HEK293 (cell line): ENCODE measurements around the gene CEP41.

Experiments
- CTCF ChIA-PET: fragments of 350-600 bp; formaldehyde crosslinking; extraction: SDS; loops from one replicate; lab custom pipeline; 2021; ENCODE audit warnings: antibody characterized with exemption; lab: Yijun Ruan, JAX
- POLR2A ChIA-PET: fragments of 300-600 bp; formaldehyde crosslinking; extraction: SDS; loops from one replicate; lab custom pipeline; 2020; ENCODE audit warnings: antibody characterized with exemption, inconsistent platforms; lab: Yijun Ruan, JAX
- H3K27ac ChIP-seq: fragments of 200-500 bp; sonication (Bioruptor generic); 2 replicates; pipeline ENCODE4 v1.5.1; 2014; ENCODE audit warnings: low read depth, low read length, control low read depth, inconsistent platforms; ENCODE audit errors: extremely low read depth
- H3K36me3 ChIP-seq, 2 experiments: fragments of 200-500 bp in 1 of 2; sonication (Bioruptor generic) in 1 of 2; 1 replicate in 1 of 2; 2 replicates in 1 of 2; pipeline ENCODE4 v1.5.1; 2014 to 2017; ENCODE audit warnings: inconsistent platforms in 2 of 2, low read length in 2 of 2; ENCODE audit not compliant: control insufficient read depth in 2 of 2, insufficient read depth in 1 of 2
- H3K4me1 ChIP-seq: fragments of 200-500 bp; sonication (Bioruptor generic); 2 replicates; pipeline ENCODE4 v1.5.1; 2014; ENCODE audit warnings: mild to moderate bottlenecking, low read length, inconsistent platforms; ENCODE audit not compliant: control insufficient read depth, insufficient read depth
- H3K4me3 ChIP-seq: 2 replicates; pipeline ENCODE4 v1.5.1; 2011; ENCODE audit warnings: low read depth, mild to moderate bottlenecking, control low read depth, low read length, moderate library complexity
- H3K9me3 ChIP-seq: fragments of 200-500 bp; sonication (Bioruptor generic); 2 replicates; pipeline ENCODE4 v1.5.1; 2014; ENCODE audit warnings: low read depth, low read length, inconsistent platforms; ENCODE audit not compliant: control insufficient read depth, insufficient read depth
- GFI1B ChIP-seq: fragments of 450-650 bp; formaldehyde crosslinking; IDR thresholded peaks from 2 replicates; pipeline ENCODE4 v1.5.1; 2016; ENCODE audit warnings: missing biosample characterization, missing genetic modification characterization
- OSR2 ChIP-seq: fragments of 450-650 bp; formaldehyde crosslinking; IDR thresholded peaks from 2 replicates; pipeline ENCODE4 v1.5.1; 2016; ENCODE audit warnings: missing biosample characterization, missing genetic modification characterization
- PATZ1 ChIP-seq: fragments of 450-650 bp; formaldehyde crosslinking; IDR thresholded peaks from 2 replicates; pipeline ENCODE4 v1.5.1; 2016; ENCODE audit warnings: missing biosample characterization, missing genetic modification characterization
- WT1 ChIP-seq: fragments of 450-650 bp; formaldehyde crosslinking; IDR thresholded peaks from 2 replicates; pipeline ENCODE4 v1.5.1; 2016; ENCODE audit warnings: missing biosample characterization, missing genetic modification characterization
- YY2 ChIP-seq: fragments of 450-650 bp; formaldehyde crosslinking; IDR thresholded peaks from 2 replicates; pipeline ENCODE4 v1.5.1; 2016; ENCODE audit warnings: missing biosample characterization, missing genetic modification characterization
- ZBTB1 ChIP-seq: fragments of 450-650 bp; formaldehyde crosslinking; IDR thresholded peaks from 2 replicates; pipeline ENCODE4 v1.5.1; 2016; ENCODE audit warnings: missing biosample characterization, missing genetic modification characterization
- ZFP37 ChIP-seq: fragments of 450-650 bp; formaldehyde crosslinking; IDR thresholded peaks from 2 replicates; pipeline ENCODE4 v1.5.1; 2016; ENCODE audit warnings: missing biosample characterization, missing genetic modification characterization
- ZNF155 ChIP-seq: fragments of 450-650 bp; formaldehyde crosslinking; IDR thresholded peaks from 2 replicates; pipeline ENCODE4 v1.5.1; 2016; ENCODE audit warnings: missing biosample characterization, missing genetic modification characterization
- ZNF184 ChIP-seq: fragments of 450-650 bp; IDR thresholded peaks from 2 replicates; pipeline ENCODE4 v1.5.1; 2018; ENCODE audit warnings: missing biosample characterization, mild to moderate bottlenecking, missing genetic modification characterization
- ZNF2 ChIP-seq: fragments of 450-650 bp; formaldehyde crosslinking; IDR thresholded peaks from 2 replicates; pipeline ENCODE4 v1.5.1; 2016; ENCODE audit warnings: missing biosample characterization, missing genetic modification characterization
- ZNF221 ChIP-seq: fragments of 450-650 bp; formaldehyde crosslinking; IDR thresholded peaks from 2 replicates; pipeline ENCODE4 v1.5.1; 2017; ENCODE audit warnings: missing biosample characterization, missing genetic modification characterization, borderline replicate concordance
- ZNF292 ChIP-seq: fragments of 450-650 bp; formaldehyde crosslinking; IDR thresholded peaks from 2 replicates; pipeline ENCODE4 v1.5.1; 2016; ENCODE audit warnings: low read depth, missing biosample characterization, missing genetic modification characterization, borderline replicate concordance
- ZNF404 ChIP-seq: fragments of 450-650 bp; formaldehyde crosslinking; IDR thresholded peaks from 2 replicates; pipeline ENCODE4 v1.5.1; 2017; ENCODE audit warnings: missing biosample characterization, missing genetic modification characterization
- ZNF426 ChIP-seq: fragments of 450-650 bp; formaldehyde crosslinking; IDR thresholded peaks from 2 replicates; pipeline ENCODE4 v1.5.1; 2017; ENCODE audit warnings: missing biosample characterization, missing genetic modification characterization, mild to moderate bottlenecking, inconsistent platforms, moderate library complexity
- ZNF433 ChIP-seq: fragments of 450-650 bp; formaldehyde crosslinking; IDR thresholded peaks from 2 replicates; pipeline ENCODE4 v1.5.1; 2016; ENCODE audit warnings: missing biosample characterization, missing genetic modification characterization, low read depth
- ZNF48 ChIP-seq: fragments of 450-650 bp; formaldehyde crosslinking; IDR thresholded peaks from 2 replicates; pipeline ENCODE4 v1.5.1; 2016; ENCODE audit warnings: missing biosample characterization, missing genetic modification characterization
- ZNF596 ChIP-seq: fragments of 450-650 bp; IDR thresholded peaks from 2 replicates; pipeline ENCODE4 v1.5.0; 2018; ENCODE audit warnings: missing biosample characterization, mild to moderate bottlenecking, missing genetic modification characterization, moderate library complexity
- ZNF664 ChIP-seq: fragments of 450-650 bp; formaldehyde crosslinking; IDR thresholded peaks from 2 replicates; pipeline ENCODE4 v1.5.1; 2016; ENCODE audit warnings: missing biosample characterization, missing genetic modification characterization
- ZNF76 ChIP-seq: fragments of 450-650 bp; formaldehyde crosslinking; IDR thresholded peaks from 2 replicates; pipeline ENCODE4; 2016; ENCODE audit warnings: low read depth, missing biosample characterization, missing genetic modification characterization, borderline replicate concordance
- ZNF768 ChIP-seq: fragments of 450-650 bp; formaldehyde crosslinking; IDR thresholded peaks from 2 replicates; pipeline ENCODE4 v1.5.1; 2018; ENCODE audit warnings: missing biosample characterization, mild to moderate bottlenecking, missing genetic modification characterization
- ZNF791 ChIP-seq: fragments of 450-650 bp; formaldehyde crosslinking; IDR thresholded peaks from 2 replicates; pipeline ENCODE4 v1.5.1; 2016; ENCODE audit warnings: missing biosample characterization, missing genetic modification characterization
- ZNF837 ChIP-seq: fragments of 450-650 bp; formaldehyde crosslinking; IDR thresholded peaks from 2 replicates; pipeline ENCODE4 v1.5.1; 2016; ENCODE audit warnings: missing biosample characterization, missing genetic modification characterization
- ZSCAN16 ChIP-seq: fragments of 450-650 bp; formaldehyde crosslinking; IDR thresholded peaks from 2 replicates; pipeline ENCODE4 v1.5.1; 2016; ENCODE audit warnings: missing biosample characterization, missing genetic modification characterization
- ZSCAN23 ChIP-seq: fragments of 450-650 bp; formaldehyde crosslinking; IDR thresholded peaks from 2 replicates; pipeline ENCODE4 v1.5.1; 2016; ENCODE audit warnings: missing biosample characterization, missing genetic modification characterization
- TF ChIP-seq, protein P1 (sequence below): fragments of 450-650 bp; formaldehyde crosslinking; IDR thresholded peaks from 2 replicates; pipeline ENCODE4 v1.5.1; 2017; ENCODE audit warnings: missing biosample characterization, missing genetic modification characterization
- TF ChIP-seq, protein P2 (sequence below): fragments of 450-650 bp; formaldehyde crosslinking; IDR thresholded peaks from 2 replicates; pipeline ENCODE4 v1.5.1; 2016; ENCODE audit warnings: missing biosample characterization, missing genetic modification characterization

Gene CEP41

GRCh38 chr7:130405003-130405402 is 35.8 kb downstream of the CEP41 start:
- CTCF ChIA-PET = no interaction called here
- no peak for TF ChIP-seq ZNF404 (tag by site-specific recombination)
- TF ChIP-seq ZNF596 (tag by site-specific recombination) = no peak
- no peak for TF ChIP-seq ZSCAN23 (tag by site-specific recombination)
- no peak for TF ChIP-seq ZNF2
- no peak for TF ChIP-seq YY2 (tag by site-specific recombination)
- no peak for TF ChIP-seq GFI1B
- no peak for TF ChIP-seq ZNF155
- no peak for TF ChIP-seq ZNF426
- no peak for TF ChIP-seq ZBTB1 (tag by site-specific recombination)
- TF ChIP-seq, protein P1, sequence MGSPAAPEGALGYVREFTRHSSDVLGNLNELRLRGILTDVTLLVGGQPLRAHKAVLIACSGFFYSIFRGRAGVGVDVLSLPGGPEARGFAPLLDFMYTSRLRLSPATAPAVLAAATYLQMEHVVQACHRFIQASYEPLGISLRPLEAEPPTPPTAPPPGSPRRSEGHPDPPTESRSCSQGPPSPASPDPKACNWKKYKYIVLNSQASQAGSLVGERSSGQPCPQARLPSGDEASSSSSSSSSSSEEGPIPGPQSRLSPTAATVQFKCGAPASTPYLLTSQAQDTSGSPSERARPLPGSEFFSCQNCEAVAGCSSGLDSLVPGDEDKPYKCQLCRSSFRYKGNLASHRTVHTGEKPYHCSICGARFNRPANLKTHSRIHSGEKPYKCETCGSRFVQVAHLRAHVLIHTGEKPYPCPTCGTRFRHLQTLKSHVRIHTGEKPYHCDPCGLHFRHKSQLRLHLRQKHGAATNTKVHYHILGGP = no peak
- no peak for TF ChIP-seq ZFP37
- TF ChIP-seq ZNF791 = no peak
- no peak for TF ChIP-seq ZNF48 (tag by site-specific recombination)
- TF ChIP-seq PATZ1 (tag by site-specific recombination) = no peak
- no peak for TF ChIP-seq ZNF837
- Histone ChIP-seq H3K27ac (no peak overlapping the region), H3K4me3 (no peak overlapping the region), H3K9me3 (no peaks in the 10 kb centered on the region), H3K4me1 (no peaks in the 10 kb centered on the region), H3K36me3 (peaks cover 0 to 15% of the 10 kb centered on the region in 2 experiments; a peak in 1 of 3 replicates)
- POLR2A ChIA-PET = interaction anchor here (0.6 kb wide), 1 partner anchor 32 kb away, joined by 3 read pairs; no protein-coding TSS in a partner anchor

DNA sequence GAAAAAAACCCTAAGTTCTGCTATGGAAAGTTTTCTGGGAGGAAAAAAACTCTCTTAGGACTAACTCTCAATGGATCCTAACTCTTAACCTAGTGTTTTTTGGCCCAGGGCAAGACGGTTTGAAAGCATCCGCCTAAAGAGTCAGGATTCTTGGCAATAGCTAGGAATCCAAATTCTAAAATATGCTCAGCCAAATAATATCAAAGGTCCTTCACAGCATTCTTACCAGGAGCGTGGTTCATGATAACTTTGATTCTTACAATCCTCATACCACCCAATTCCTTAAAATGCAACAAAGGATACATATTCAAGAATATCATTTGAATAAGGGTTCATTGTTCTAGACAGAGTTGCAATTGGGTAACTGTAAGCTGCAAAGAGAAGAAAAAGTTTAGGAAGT is 39.2 kb downstream of the CEP41 start:
- Histone ChIP-seq H3K4me3 (no peak overlapping the region), H3K27ac (no peak overlapping the region), H3K36me3 (peaks cover 0 to 15% of the 10 kb centered on the region in 2 experiments; a peak in 1 of 3 replicates), H3K9me3 (no peaks in the 10 kb centered on the region), H3K4me1 (no peaks in the 10 kb centered on the region)
- TF ChIP-seq ZNF2 (no peak), ZNF292 (tag by site-specific recombination) (no peak), ZNF184 (no peak), OSR2 (no peak), ZNF664 (tag by site-specific recombination) (no peak), ZSCAN16 (no peak), ZNF433 (no peak), ZNF791 (no peak), ZNF768 (tag by site-specific recombination) (no peak), WT1 (tag by site-specific recombination) (no peak), ZNF221 (no peak), ZNF426 (no peak), ZNF76 (tag by site-specific recombination) (no peak)
- TF ChIP-seq, protein P2, sequence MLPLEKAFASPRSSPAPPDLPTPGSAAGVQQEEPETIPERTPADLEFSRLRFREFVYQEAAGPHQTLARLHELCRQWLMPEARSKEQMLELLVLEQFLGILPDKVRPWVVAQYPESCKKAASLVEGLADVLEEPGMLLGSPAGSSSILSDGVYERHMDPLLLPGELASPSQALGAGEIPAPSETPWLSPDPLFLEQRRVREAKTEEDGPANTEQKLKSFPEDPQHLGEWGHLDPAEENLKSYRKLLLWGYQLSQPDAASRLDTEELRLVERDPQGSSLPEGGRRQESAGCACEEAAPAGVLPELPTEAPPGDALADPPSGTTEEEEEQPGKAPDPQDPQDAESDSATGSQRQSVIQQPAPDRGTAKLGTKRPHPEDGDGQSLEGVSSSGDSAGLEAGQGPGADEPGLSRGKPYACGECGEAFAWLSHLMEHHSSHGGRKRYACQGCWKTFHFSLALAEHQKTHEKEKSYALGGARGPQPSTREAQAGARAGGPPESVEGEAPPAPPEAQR (tag by site-specific recombination) = no peak
- ChIA-PET POLR2A (no interaction called here), CTCF (no interaction called here)
